Activated T-cell treated with anti-CD3 and anti-CD28 coated beads for 4 hours (primary cell): Measurements from ENCODE around the gene PRPH2.

Experiments
- DNase-seq: peaks from one replicate; pipeline ENCODE4 v3.0.0-alpha.2; 2020

The PRPH2 gene, protein sequence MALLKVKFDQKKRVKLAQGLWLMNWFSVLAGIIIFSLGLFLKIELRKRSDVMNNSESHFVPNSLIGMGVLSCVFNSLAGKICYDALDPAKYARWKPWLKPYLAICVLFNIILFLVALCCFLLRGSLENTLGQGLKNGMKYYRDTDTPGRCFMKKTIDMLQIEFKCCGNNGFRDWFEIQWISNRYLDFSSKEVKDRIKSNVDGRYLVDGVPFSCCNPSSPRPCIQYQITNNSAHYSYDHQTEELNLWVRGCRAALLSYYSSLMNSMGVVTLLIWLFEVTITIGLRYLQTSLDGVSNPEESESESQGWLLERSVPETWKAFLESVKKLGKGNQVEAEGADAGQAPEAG

DNA sequence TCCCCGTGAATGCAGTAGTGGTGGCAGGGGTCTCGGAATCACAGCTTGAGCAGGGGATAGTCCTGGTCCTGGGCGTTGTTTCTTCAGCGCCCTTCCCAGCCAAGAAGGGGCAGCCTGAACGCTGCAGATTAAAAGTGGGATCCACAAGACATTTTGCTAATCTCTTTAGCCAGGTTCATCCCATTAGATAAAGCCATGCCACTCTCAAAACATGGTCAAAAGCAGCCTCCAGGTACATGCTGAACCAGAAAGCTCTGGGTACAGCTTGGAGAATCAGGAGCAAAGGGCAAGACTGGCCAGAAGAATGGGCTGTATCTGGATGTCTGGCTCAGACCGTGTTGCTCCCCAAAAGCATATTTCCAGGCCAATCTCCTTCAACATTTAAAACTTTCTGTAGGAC is at the start of gene PRPH2:
TSS of gene PRPH2 (minus strand) at position 101 of the 400 bp plus-strand sequence. CDS start 263 bp downstream, outside the sequence.
- DNase-seq: no peak

DNA sequence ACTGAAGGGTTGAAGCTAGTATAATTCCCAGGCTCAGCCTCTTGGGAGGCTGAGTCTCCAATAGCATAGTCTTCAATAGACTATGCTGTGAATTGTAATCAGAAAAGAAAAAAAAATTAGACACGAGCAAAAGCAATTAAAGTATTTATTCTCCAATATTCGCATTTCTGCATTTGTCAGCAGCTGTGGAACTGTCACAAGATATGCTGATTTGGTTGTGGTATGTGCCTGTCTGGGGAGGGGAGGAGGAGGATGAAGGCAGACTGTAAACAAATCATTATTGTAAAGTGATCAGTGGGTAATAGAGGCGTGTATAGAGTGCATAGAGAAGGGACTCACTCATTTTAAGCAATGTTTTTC is 49.3 kb upstream of the PRPH2 start:
- no peak for DNase-seq

DNA sequence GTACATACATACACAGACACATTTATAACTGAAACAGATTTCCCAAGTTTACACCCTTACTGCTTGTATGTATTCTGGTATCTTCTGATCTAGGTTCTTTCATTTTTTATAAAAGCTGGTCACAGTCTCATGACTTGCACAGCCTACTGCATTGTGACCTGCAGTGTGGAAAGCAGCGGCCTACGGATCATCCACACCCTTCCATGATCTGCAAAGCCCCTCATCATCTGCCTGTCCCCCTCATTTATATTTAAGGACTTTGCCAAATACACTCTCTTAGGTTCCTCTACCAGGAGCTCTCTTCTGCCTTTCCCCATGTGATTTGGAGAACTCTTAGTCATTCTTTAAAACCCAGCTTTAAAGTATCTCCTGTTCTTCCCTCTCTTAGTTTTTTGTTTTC is 47.4 kb upstream of the PRPH2 start:
- no peak for DNase-seq

DNA sequence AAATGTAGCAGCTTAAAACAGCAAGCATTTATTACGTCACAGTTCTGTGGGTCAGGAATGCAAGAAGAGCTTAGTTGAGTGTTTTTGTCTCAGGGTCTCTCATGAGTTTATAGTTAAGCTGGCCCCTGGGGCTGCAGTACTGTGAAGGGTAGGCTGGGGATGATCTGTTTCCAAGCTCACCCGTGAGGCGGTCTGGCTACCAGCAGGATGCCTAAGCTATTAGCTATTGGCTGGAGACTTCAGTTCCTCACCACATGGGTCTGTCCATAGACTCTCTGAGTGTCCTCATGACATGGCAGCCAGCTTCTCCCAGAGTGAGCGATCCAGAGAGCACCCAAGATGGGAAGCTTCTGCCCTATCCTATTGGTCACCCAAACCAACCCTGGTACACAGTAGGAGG is 46.7 kb upstream of the PRPH2 start:
- no peak for DNase-seq

DNA sequence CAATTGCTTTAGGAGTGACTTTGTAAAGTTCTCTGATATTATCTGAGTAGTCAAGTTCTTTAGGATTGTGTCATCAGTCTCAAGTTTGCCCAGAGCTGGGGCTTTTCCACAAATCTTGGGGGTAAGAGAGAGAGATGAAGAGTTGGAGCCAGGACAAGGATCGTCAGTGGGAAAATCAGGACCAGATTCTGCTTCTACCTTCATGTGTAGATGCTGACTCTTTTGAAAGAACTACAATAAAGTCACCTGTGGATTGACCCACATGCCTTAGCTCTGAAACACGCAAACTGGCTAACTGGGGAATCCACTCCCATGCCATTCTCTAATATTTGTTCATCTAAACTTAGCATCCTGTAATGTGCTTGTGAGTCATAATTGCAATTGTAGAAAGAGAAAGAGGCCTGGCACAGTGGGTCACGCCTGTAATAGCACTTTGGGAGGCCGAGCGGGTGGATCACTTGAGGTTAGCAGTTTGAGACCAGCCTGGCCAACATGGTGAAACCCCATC is 43.8 kb upstream of the PRPH2 start:
- no peak for DNase-seq

GRCh38 chr6:42764911-42765648 is 42.7 kb upstream of the PRPH2 start:
- no peak for DNase-seq

DNA sequence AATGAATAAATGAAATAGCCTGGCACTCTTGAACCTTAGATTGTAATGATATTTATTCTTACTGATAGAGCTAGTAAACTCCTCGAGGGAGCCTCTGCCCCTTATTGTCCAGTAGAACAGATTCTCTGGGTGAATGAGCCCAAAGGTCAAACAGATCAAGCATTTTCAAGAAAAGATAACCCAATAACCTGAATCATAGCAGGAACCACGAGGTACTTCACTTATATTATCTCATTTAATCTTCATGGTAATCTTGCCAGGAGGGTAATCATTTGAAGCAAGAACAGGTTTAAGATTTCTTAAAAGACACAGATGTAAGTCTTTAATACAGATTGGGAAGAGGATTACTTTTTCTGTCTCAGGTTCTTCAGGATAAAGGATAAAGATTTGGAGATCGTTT is 40.6 kb upstream of the PRPH2 start:
- DNase-seq: no peak

- DNase-seq: no peak
Observed at GRCh38 chr6:42762426-42762859, 40.0 kb upstream of the PRPH2 start.

GRCh38 chr6:42761287-42762067 is 39.1 kb upstream of the PRPH2 start:
- no peak for DNase-seq

DNA sequence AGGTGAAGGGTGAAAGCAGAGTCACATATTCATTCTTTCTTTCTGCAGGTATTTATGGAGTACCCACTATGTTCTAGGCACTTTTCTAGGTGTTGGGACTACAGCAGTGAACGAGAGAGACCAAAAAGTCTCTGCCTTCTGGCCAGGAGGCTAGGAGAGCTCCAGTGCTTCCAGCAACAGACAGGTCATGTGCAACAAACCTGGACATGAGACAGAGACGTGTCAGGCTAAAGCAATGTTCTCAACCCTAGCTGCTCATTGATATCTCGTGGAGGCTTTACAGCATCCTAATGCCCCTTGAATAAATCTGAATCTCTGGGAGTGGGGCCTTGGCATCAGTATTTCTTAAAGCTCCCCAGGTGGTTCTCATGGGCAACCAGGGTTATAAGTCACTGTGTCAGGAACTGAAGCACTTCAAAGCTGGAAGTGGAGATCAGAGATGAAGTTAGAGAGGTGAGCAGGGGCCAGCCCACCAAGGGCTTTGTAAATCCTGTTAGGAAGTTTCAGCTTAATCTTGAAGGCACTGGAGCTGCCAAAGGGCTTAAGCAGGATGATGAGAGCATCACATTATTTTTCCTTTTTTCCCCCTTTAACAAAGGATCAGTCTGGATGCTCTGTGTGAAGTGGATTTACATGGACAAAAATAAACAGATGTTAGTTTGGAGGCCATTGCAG is 36.5 kb upstream of the PRPH2 start:
- DNase-seq: no peak

GRCh38 chr6:42756722-42757121 is 34.3 kb upstream of the PRPH2 start:
- DNase-seq: no peak

DNA sequence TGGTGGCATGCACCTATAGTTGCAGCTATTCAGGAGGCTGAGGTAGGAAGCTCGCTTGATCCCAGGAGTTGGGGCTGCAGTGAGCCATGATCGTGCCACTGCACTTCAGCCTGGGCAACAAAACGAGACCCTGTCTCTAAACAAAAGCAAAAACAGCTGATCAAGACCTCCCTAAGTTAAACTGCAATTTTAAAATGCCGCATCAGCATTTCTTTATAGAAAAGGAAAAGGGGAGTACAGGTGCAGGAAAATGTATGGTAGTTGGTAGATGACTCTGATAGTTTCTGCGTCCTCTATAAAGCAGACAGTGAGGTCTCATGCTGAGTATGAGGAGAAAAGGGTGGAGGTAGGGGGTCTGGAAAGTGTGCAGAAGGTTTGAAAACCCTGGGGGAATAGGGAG is 32.4 kb upstream of the PRPH2 start:
- no peak for DNase-seq

- DNase-seq: no peak
Observed at GRCh38 chr6:42751055-42751454, 28.7 kb upstream of the PRPH2 start.

DNA sequence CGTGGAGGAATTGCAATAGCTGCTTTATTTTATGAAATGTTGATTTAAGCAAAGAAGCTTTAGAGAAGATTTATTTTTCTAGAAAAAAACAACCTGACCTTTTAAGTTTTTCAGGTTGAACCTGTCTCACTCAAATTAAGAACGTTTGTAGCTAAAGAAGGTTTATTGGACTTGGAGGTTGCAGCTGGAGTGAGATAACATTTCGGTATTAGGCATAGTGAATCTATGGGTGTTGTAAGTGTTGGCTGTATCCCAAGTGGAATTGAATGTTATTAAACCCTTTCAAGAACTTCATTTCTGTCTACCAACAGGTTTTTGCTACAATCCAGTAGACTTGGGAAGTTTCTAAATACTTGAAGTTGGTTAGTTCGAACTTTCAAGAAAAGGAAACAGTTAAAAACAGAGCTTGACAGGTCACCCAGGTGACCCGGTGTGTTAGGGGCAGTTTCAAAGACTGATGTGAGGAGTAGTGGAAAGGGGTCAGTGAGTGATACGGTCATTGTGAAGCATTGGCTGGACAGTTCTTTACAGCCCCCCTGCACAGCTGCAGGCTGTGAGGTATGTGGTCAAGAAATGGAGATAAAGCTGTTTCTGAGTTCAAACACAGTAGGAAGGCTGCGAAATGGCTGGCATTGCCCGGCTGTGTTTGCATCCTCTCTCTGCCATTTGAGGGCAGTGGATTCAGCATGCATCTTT is 26.0 kb upstream of the PRPH2 start:
- no peak for DNase-seq

DNA sequence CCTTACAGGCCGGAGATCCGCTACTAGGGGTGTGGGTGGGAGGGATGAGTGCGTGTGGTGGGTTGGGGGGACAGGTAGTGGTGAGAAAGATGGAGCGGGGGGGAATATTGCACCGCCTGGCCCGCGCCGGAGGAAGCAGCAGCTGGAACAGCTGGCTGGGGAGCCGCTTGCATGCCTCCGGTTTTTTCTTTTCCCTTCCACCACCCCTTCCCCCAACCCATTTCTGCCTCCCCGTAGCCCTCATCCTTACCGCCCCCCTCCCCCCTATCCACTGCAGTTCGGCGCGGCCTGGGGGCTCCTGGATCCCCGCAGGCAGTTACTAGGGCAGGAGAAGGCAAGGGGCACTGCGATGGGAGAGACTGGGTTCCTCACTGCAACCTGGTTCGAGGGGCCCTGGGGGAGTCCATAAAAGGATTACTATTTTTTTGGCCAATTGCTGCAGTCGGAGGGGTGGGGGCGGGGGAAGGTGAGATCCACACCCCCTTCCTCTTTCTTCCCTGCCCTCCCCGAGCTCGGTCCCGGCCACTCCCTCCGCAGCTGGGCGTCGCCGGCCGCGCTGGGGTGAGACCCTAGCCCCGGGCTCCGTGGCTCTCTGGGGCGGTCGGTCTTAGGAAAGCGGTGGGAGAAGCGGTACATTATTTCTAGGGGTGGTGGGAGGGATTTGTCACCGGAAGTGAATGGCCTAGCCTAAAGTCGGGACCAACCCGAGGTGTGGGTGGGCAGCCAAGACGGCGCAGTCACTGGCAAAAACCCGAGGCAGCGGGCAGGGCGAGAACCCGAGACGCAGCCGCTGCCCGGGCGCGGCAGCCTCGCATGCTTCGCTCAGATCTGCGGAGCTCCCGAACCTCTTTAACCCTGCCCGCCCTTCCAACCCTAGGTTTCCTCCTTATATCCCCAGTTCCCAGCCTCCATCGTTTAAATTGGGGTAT is 24.3 kb upstream of the PRPH2 start:
- DNase-seq: peak; percentile 46

DNA sequence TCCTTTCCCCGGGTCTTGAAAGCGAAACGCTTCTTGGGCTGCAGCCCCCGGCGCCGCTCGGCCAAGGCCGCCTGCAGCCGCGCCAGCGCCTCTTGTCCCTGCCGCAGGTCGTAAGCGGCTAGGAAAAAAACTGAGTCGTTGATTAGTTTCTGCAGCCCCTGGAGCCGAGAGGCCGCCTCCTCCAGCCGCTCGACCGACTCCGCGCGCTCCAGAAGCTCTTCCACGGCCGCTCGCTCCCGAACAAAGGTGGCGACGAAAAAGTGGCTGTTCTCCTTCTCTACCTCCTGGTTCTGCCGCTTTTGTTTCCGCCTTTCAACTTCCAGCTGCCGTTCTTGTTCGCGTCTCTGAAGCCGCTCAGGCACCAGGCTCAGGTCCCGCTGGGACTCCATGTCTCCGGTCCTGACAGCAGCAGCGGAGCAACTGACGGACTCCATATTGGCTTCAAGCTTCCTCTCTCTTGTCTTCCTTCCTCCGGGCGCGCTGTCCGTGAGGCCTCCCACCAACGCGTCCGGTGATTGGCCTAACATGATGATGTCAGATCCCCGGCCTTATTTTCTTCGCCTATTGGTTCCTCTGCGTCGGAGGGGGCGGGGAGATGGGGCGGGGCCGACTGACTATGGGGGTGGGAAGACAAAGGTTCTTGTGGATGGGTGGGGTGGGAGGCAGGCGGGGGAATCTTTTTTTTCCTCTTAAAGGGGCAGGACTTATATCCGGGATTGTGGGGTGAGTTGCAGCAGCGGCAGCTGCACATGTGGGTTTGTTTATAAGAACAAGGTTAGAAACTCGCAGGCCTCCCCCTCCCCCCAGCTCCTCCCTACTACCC is 23.5 kb upstream of the PRPH2 start, which contains the start of gene TBCC:
TSS of gene TBCC (minus strand) at position 464 of the 823 bp plus-strand sequence. CDS start at position 434, 30 bp downstream.
- peak; percentile 86 for DNase-seq

DNA sequence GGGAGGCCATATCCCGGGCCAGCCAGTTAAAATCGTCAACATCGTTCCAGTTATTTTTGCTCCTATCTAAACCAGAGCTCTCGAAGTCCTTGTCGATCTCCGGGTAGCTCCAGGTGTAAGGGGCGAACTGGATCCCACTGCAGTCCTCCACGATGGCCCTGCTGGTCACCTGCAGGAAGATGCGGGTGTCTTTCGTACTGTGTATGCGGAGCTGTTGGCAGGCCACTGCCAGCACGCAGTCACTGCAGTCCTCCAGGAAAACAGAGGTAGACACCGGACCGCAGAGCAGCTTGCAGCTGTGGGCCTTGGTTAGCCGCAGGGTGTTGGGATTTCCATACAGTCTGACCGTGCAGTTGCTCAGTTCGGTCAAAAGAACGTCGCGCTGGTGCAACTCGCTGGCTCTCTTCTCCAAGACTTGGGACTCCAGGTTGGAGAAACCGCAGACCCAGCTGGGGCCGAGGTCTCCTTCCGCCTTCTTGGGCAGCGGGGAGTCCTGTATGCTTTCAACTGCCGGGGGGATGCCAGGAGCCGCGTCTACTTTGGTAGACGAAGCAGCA is 22.8 kb upstream of the PRPH2 start:
- DNase-seq: no peak

- no peak for DNase-seq
Observed at GRCh38 chr6:42744351-42744893, 22.0 kb upstream of the PRPH2 start.
